Measurements from ENCODE around the gene TUBA4A.
"Not testable (repeated sequence)": the region's sequence is repeated elsewhere in the genome, so short reads cannot be mapped to it uniquely, and the experiment has no call there.

Gene TUBA4A

GRCh38 chr2:219266886-219267285 lies 13.2 kb upstream of the TUBA4A start:
- no peak for DNase-seq

GRCh38 chr2:219266232-219266631 lies 12.5 kb upstream of the TUBA4A start:
- no peak for DNase-seq

- DNase-seq, result no peak
These were observed 7.5 kb upstream of the TUBA4A start for GRCh38 chr2:219261024-219261855.

GRCh38 chr2:219258942-219259341 lies 5.2 kb upstream of the TUBA4A start:
- not testable (repeated sequence) for DNase-seq

- DNase-seq, result no peak
These were observed 978 bp upstream of the TUBA4A start for GRCh38 chr2:219254590-219255201.

- DNase-seq, result no peak
These were observed 592 bp downstream of the TUBA4A start, which contains the start of gene TUBA4B for GRCh38 chr2:219252900-219253752. TSS of gene TUBA4B (plus strand) at chr2:219253243. CDS start at chr2:219253408, 165 bp downstream.

GRCh38 chr2:219252570-219252899 lies 1.2 kb downstream of the TUBA4A start:
- no peak for DNase-seq

- DNase-seq, result no peak
These were observed 1.6 kb downstream of the TUBA4A start for GRCh38 chr2:219252084-219252483.

GRCh38 chr2:219251656-219252055 lies 2.1 kb downstream of the TUBA4A start:
- DNase-seq, result no peak

GRCh38 chr2:219250049-219250781 lies 3.5 kb downstream of the TUBA4A start:
- DNase-seq, result no peak

GRCh38 chr2:219249203-219249980 lies 4.3 kb downstream of the TUBA4A start:
- DNase-seq, result no peak

- DNase-seq, result no peak
These were observed 4.9 kb downstream of the TUBA4A start for GRCh38 chr2:219248845-219249202.

- DNase-seq, result no peak
These were observed 5.8 kb downstream of the TUBA4A start for GRCh38 chr2:219247678-219248642.

GRCh38 chr2:219246559-219246958 lies 7.2 kb downstream of the TUBA4A start:
- no peak for DNase-seq

- DNase-seq, result no peak
These were observed 7.9 kb downstream of the TUBA4A start for GRCh38 chr2:219245899-219246230.

GRCh38 chr2:219245148-219245898 lies 8.4 kb downstream of the TUBA4A start, which contains the start of the genes GLB1L and STK16:
TSS of gene GLB1L (minus strand) at chr2:219245444. CDS start at chr2:219243573, 1,871 bp downstream.
TSS of gene STK16 (plus strand) at chr2:219245479. CDS start at chr2:219246000, 521 bp downstream.
- DNase-seq, result peak; percentile 82

- DNase-seq, result no peak
These were observed 8.9 kb downstream of the TUBA4A start for GRCh38 chr2:219244789-219245147.

GRCh38 chr2:219243291-219243761 lies 10.4 kb downstream of the TUBA4A start:
- DNase-seq, result no peak

- no peak for DNase-seq
These were observed 19.4 kb downstream of the TUBA4A start for GRCh38 chr2:219234331-219234730.

- DNase-seq, result no peak
These were observed 23.6 kb downstream of the TUBA4A start for GRCh38 chr2:219230059-219230540.
